ENCODE data around the gene INSYN2B. TPM values are rescaled to one million over a fixed set of nuclear protein-coding genes. Genes with fewer than 3 reads are reported as not detected.

Gene INSYN2B
- total and polyA plus RNA-seq, 2 experiments from 2014 or later: not detected

DNA sequence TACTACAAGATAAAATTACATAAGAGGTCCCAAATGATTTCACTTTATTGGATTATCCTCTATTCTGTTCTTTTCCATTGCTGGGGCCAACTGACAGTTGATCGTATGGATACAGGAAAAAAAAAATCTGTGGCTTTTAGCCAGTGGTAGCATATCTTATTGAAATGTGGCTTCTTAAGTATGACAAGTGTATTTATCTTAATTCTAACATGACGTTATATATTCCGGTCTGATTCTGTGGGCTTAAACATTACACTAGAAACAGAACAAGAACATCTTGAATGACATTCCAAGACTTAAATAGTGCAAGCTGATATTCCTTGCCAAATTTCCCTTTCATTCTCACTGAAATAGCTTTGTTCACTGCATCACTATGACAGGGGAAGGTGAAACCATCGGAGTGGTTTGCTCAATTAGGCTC is 117.9 kb downstream of the INSYN2B start (continued):
- TF ChIP-seq, protein P1, sequence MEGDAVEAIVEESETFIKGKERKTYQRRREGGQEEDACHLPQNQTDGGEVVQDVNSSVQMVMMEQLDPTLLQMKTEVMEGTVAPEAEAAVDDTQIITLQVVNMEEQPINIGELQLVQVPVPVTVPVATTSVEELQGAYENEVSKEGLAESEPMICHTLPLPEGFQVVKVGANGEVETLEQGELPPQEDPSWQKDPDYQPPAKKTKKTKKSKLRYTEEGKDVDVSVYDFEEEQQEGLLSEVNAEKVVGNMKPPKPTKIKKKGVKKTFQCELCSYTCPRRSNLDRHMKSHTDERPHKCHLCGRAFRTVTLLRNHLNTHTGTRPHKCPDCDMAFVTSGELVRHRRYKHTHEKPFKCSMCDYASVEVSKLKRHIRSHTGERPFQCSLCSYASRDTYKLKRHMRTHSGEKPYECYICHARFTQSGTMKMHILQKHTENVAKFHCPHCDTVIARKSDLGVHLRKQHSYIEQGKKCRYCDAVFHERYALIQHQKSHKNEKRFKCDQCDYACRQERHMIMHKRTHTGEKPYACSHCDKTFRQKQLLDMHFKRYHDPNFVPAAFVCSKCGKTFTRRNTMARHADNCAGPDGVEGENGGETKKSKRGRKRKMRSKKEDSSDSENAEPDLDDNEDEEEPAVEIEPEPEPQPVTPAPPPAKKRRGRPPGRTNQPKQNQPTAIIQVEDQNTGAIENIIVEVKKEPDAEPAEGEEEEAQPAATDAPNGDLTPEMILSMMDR (conservative IDR thresholded peaks at IDR 0.05; ENCODE audit: low read depth in 2 of 2): no peak
- TF ChIP-seq, protein P2, sequence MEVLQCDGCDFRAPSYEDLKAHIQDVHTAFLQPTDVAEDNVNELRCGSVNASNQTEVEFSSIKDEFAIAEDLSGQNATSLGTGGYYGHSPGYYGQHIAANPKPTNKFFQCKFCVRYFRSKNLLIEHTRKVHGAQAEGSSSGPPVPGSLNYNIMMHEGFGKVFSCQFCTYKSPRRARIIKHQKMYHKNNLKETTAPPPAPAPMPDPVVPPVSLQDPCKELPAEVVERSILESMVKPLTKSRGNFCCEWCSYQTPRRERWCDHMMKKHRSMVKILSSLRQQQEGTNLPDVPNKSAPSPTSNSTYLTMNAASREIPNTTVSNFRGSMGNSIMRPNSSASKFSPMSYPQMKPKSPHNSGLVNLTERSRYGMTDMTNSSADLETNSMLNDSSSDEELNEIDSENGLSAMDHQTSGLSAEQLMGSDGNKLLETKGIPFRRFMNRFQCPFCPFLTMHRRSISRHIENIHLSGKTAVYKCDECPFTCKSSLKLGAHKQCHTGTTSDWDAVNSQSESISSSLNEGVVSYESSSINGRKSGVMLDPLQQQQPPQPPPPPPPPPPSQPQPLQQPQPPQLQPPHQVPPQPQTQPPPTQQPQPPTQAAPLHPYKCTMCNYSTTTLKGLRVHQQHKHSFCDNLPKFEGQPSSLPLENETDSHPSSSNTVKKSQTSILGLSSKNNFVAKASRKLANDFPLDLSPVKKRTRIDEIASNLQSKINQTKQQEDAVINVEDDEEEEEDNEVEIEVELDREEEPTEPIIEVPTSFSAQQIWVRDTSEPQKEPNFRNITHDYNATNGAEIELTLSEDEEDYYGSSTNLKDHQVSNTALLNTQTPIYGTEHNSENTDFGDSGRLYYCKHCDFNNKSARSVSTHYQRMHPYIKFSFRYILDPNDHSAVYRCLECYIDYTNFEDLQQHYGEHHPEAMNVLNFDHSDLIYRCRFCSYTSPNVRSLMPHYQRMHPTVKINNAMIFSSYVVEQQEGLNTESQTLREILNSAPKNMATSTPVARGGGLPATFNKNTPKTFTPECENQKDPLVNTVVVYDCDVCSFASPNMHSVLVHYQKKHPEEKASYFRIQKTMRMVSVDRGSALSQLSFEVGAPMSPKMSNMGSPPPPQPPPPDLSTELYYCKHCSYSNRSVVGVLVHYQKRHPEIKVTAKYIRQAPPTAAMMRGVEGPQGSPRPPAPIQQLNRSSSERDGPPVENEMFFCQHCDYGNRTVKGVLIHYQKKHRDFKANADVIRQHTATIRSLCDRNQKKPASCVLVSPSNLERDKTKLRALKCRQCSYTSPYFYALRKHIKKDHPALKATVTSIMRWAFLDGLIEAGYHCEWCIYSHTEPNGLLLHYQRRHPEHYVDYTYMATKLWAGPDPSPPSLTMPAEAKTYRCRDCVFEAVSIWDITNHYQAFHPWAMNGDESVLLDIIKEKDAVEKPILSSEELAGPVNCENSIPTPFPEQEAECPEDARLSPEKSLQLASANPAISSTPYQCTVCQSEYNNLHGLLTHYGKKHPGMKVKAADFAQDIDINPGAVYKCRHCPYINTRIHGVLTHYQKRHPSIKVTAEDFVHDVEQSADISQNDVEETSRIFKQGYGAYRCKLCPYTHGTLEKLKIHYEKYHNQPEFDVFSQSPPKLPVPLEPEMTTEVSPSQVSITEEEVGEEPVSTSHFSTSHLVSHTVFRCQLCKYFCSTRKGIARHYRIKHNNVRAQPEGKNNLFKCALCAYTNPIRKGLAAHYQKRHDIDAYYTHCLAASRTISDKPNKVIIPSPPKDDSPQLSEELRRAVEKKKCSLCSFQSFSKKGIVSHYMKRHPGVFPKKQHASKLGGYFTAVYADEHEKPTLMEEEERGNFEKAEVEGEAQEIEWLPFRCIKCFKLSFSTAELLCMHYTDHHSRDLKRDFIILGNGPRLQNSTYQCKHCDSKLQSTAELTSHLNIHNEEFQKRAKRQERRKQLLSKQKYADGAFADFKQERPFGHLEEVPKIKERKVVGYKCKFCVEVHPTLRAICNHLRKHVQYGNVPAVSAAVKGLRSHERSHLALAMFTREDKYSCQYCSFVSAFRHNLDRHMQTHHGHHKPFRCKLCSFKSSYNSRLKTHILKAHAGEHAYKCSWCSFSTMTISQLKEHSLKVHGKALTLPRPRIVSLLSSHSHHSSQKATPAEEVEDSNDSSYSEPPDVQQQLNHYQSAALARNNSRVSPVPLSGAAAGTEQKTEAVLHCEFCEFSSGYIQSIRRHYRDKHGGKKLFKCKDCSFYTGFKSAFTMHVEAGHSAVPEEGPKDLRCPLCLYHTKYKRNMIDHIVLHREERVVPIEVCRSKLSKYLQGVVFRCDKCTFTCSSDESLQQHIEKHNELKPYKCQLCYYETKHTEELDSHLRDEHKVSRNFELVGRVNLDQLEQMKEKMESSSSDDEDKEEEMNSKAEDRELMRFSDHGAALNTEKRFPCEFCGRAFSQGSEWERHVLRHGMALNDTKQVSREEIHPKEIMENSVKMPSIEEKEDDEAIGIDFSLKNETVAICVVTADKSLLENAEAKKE (CRISPR knock-in tag; IDR thresholded peaks at IDR 0.05): no peak

DNA sequence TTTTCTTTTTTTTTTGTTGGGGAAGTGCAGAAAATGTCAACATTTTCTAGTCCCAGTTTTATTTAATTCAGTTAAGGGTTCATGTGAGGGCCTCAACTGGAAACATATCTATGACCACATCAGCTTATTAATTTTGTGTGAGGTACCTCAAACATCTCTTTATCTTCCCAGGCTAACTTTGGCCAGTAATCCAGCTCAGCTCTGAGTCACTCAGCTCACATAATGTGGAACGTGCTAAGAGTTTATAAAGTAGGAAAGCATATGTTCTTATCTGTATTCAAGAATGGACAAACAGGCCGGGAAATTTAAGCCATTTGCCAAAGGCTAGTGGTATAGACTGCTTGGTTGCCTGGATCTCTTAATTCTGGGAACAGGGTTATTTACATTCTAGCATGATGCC is 118.4 kb downstream of the INSYN2B start:
- no peak overlapping the region for H3K27ac ChIP-seq (ENCODE audit: low read depth)
- no peaks in the 10 kb centered on the region for H3K9me3 Mint-ChIP-seq
- H3K4me3 ChIP-seq: no peak overlapping the region
- no peaks in the 10 kb centered on the region for H3F3A ChIP-seq (replicated peaks; ENCODE audit: low read depth)
- no peaks in the 10 kb centered on the region for H3K9me2 ChIP-seq (ENCODE audit: insufficient read depth)
- no peaks in the 10 kb centered on the region for H3K27me3 ChIP-seq (ENCODE audit: insufficient read depth)
- ATAC-seq (no peak), DNase-seq (ENCODE audit: low spot score) (no peak)
- no peaks in the 10 kb centered on the region for H3K4me1 ChIP-seq (ENCODE audit: insufficient read depth)
- H3K4me3 Mint-ChIP-seq: no peak overlapping the region
- H3K36me3 Mint-ChIP-seq (ENCODE audit: low read depth): no peaks in the 10 kb centered on the region
- TF ChIP-seq, protein P1 (conservative IDR thresholded peaks at IDR 0.05; ENCODE audit: low read depth in 2 of 2): no peak
- TF ChIP-seq, protein P3, sequence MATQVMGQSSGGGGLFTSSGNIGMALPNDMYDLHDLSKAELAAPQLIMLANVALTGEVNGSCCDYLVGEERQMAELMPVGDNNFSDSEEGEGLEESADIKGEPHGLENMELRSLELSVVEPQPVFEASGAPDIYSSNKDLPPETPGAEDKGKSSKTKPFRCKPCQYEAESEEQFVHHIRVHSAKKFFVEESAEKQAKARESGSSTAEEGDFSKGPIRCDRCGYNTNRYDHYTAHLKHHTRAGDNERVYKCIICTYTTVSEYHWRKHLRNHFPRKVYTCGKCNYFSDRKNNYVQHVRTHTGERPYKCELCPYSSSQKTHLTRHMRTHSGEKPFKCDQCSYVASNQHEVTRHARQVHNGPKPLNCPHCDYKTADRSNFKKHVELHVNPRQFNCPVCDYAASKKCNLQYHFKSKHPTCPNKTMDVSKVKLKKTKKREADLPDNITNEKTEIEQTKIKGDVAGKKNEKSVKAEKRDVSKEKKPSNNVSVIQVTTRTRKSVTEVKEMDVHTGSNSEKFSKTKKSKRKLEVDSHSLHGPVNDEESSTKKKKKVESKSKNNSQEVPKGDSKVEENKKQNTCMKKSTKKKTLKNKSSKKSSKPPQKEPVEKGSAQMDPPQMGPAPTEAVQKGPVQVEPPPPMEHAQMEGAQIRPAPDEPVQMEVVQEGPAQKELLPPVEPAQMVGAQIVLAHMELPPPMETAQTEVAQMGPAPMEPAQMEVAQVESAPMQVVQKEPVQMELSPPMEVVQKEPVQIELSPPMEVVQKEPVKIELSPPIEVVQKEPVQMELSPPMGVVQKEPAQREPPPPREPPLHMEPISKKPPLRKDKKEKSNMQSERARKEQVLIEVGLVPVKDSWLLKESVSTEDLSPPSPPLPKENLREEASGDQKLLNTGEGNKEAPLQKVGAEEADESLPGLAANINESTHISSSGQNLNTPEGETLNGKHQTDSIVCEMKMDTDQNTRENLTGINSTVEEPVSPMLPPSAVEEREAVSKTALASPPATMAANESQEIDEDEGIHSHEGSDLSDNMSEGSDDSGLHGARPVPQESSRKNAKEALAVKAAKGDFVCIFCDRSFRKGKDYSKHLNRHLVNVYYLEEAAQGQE (IDR thresholded peaks at IDR 0.05; ENCODE audit: unreplicated experiment): no peak
- TF ChIP-seq ZNF114 (CRISPR knock-in tag; IDR thresholded peaks at IDR 0.05) (no peak), EZH2phosphoT487 (IDR thresholded peaks at IDR 0.05; ENCODE audit: unreplicated experiment) (no peak), CREB1 (CRISPR knock-in tag; IDR thresholded peaks at IDR 0.05; ENCODE audit: low read depth) (no peak), NANOG (IDR thresholded peaks at IDR 0.05; ENCODE audit: borderline replicate concordance) (no peak), POLR2AphosphoS5 (IDR thresholded peaks at IDR 0.05; ENCODE audit: low read depth) (no peak), EZH2 (IDR thresholded peaks at IDR 0.05; ENCODE audit: low read depth, unreplicated experiment) (no peak)
- TF ChIP-seq, protein P4, sequence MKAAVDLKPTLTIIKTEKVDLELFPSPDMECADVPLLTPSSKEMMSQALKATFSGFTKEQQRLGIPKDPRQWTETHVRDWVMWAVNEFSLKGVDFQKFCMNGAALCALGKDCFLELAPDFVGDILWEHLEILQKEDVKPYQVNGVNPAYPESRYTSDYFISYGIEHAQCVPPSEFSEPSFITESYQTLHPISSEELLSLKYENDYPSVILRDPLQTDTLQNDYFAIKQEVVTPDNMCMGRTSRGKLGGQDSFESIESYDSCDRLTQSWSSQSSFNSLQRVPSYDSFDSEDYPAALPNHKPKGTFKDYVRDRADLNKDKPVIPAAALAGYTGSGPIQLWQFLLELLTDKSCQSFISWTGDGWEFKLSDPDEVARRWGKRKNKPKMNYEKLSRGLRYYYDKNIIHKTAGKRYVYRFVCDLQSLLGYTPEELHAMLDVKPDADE (IDR thresholded peaks at IDR 0.05): no peak
- no peaks in the 10 kb centered on the region for H4K20me1 ChIP-seq (replicated peaks; ENCODE audit: insufficient read depth)
- no peaks in the 10 kb centered on the region for H3K79me2 ChIP-seq (replicated peaks; ENCODE audit: insufficient read depth)
- H2AFZ ChIP-seq: no peak overlapping the region
- H3K27ac Mint-ChIP-seq: no peak overlapping the region; the same call in 1 of the 2 replicates
- H3K4me2 ChIP-seq: no peak overlapping the region
- H3K4me1 Mint-ChIP-seq: no peaks in the 10 kb centered on the region; the same call in 1 of the 3 replicates
- no peaks in the 10 kb centered on the region for H3K36me3 ChIP-seq (ENCODE audit: insufficient read depth)
- H3K27me3 Mint-ChIP-seq (ENCODE audit: insufficient read depth, low read depth, poor library complexity): no peaks in the 10 kb centered on the region
